Measurements from ENCODE around the gene CCR5.
"Not testable (repeated sequence)": the region's sequence is repeated elsewhere in the genome, so short reads cannot be mapped to it uniquely, and the experiment has no call there.

Gene CCR5

DNA sequence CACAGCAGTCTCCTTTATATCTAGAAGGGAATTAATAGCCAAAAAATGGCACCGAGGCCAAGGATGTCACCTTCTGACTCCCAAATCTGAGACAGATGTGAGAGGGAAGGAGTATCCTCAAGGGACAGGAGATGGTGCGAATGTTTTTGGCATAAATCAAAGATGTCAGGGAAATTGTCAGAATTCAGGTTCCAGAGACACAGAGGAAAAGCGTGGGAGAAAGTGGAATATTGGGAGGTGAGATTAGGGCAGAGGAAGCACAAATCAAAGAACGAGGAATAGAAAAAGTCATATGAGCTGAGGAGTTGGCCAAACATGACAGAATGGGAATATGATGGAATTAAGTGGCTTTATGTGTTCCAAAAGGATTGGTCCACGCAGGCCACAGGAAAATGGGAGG is 30.1 kb downstream of the CCR5 start:
- H3K4me3 ChIP-seq (ENCODE audit: low read depth, low read length) = no peak overlapping the region
- no peak for DNase-seq (ENCODE audit: low read depth)
- TF ChIP-seq, protein P1, sequence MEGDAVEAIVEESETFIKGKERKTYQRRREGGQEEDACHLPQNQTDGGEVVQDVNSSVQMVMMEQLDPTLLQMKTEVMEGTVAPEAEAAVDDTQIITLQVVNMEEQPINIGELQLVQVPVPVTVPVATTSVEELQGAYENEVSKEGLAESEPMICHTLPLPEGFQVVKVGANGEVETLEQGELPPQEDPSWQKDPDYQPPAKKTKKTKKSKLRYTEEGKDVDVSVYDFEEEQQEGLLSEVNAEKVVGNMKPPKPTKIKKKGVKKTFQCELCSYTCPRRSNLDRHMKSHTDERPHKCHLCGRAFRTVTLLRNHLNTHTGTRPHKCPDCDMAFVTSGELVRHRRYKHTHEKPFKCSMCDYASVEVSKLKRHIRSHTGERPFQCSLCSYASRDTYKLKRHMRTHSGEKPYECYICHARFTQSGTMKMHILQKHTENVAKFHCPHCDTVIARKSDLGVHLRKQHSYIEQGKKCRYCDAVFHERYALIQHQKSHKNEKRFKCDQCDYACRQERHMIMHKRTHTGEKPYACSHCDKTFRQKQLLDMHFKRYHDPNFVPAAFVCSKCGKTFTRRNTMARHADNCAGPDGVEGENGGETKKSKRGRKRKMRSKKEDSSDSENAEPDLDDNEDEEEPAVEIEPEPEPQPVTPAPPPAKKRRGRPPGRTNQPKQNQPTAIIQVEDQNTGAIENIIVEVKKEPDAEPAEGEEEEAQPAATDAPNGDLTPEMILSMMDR (conservative IDR thresholded peaks at IDR 0.05; ENCODE audit: low read depth, low read length) = no peak

DNA sequence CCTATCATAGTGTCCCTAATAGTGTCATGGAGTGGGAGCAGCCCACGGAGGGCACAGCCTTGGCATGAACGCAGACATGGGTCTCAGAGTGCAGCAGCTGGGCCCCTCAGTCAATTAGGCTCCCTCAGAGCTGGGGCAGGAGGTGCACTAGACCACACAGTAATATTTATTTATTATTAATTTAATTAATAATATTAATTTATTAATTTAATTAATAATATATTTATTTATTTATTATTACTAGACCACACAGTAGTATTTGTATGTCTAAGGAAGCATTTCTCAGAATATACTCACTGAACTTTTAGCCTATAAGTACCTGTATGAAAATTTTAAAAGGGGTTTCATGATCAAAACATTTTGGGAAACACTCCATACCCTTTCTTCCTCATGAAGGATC is 30.8 kb downstream of the CCR5 start:
- TF ChIP-seq, protein P1 (conservative IDR thresholded peaks at IDR 0.05; ENCODE audit: low read depth, low read length) = no peak
- DNase-seq (ENCODE audit: low read depth) = no peak
- no peak overlapping the region for H3K4me3 ChIP-seq (ENCODE audit: low read depth, low read length)

DNA sequence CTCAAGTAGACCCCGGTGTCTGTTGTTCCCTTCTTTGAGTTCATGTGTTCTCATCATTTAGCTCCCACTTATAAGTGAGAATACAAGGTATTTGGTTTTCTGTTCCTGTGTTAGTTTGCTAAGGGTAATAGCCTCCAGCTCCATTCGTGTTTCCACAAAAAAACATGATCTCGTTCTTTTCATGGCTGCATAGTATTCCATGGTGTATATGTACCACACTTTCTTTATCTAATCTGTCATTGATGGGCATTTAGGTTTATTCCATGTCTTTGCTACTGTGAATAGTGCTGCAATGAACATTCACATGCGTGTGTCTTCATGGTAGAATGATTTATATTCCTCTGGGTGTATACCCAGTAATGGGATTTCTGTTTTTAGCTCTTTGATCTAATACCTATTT is 32.2 kb downstream of the CCR5 start:
- not testable (repeated sequence) for DNase-seq (ENCODE audit: low read depth); H3K4me3 ChIP-seq (ENCODE audit: low read depth, low read length)

DNA sequence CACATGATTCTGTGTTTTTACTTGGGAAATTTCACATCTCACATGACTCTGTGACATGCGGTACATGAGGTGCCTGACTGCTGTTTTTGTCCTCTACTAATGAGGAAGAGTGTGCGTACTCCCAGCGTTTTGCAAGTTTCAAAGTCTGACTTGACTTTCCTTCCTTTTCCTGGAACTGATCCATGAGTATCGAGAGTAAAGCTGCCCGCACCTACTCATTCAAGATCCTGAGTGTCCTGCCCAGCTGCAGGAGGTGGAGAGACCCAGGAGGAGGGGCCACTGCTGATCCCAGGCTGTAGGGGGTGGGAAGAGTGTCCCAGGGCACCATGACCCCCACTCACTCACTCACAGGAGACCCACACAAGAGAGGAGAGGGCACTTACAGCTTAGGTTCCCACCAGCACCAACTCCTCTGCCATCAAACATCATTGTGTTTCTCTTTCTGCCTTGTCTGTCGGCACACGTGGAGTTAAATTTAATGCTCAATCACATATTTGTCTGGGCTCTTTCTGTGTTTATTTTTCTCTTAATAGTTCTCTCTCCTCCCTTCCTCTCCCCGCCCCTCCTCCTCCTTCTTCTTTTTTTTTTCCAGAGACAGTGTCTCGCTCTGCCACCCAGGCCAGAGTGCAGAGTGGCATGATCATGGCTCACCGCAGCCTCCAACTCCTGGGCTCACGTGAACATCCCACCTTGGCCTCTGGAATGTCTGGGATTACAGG is 34.7 kb downstream of the CCR5 start:
- TF ChIP-seq, protein P1 (conservative IDR thresholded peaks at IDR 0.05; ENCODE audit: low read depth, low read length) = no peak
- H3K4me3 ChIP-seq (ENCODE audit: low read depth, low read length) = no peak overlapping the region
- DNase-seq (ENCODE audit: low read depth) = peak; percentile 53

DNA sequence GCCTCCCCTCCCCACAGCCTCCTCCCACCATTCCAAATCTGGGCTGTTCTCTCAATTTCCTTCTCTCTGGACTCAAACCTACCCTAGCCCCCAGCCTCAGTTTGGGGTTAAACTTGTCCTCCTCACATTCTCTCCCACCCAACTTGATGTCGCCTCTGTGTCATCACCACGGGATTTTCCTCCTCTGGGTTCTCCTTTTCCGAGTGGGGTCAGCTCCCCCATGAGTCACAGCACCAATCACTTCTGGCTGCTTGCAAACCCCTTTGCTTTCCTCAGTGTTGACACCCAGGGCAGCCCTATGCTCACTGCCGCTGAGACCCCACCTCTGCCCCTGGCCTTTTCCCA is 35.7 kb downstream of the CCR5 start:
- DNase-seq (ENCODE audit: low read depth) = no peak
- TF ChIP-seq, protein P1 (conservative IDR thresholded peaks at IDR 0.05; ENCODE audit: low read depth, low read length) = no peak
- no peak overlapping the region for H3K4me3 ChIP-seq (ENCODE audit: low read depth, low read length)

DNA sequence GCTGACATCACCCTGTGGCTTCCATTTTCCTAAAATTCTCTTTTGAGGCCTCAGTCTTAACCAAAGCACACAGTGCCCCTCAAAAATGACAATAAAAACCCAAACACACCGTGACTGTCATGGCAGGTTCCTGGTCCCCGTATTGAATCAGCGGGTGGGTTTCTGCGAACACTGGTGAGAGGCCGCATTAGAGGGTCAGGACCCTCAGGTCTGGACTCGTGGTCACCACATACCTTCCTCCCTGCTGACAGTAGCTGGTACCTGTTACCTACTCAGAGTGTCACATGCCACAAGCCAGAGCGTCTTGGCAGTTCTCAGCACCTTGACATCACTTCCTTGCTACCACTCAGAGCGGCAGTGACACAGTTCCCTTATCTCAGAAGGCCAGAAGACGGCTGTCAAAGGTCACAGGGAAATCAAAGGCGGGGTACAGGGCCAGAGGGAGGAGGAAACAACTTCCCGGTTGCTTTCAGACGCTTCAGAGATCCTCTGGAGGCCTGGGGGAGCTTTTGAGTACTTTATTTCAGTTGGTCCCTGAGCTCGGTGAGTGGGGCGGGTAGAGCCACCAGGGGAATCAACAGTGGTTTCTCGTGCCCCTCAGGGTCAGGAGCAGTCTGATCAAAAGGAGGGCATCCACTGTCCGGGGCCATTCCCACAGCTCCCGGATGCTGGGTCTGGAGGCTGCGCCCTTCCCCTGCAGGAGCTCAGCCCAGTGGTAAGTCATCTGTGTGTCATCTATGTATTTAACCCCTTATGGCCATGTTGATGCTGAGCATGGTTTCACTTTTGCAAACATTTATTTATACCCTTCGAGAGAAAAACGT is 36.3 kb downstream of the CCR5 start, which contains the start of the genes CCR5AS and CCRL2:
Gene CCR5AS, minus strand, starts transcription at position 279 of the 824 bp plus-strand sequence.
Gene CCRL2, plus strand, starts transcription at position 472 of the 824 bp plus-strand sequence. CDS start 821 bp downstream, outside the sequence.
- DNase-seq (ENCODE audit: low read depth) = peak; percentile 62
- peak within 1 kb of the TSS; percentile 31 for H3K4me3 ChIP-seq (ENCODE audit: low read depth, low read length)
- TF ChIP-seq, protein P1 (conservative IDR thresholded peaks at IDR 0.05; ENCODE audit: low read depth, low read length) = no peak

DNA sequence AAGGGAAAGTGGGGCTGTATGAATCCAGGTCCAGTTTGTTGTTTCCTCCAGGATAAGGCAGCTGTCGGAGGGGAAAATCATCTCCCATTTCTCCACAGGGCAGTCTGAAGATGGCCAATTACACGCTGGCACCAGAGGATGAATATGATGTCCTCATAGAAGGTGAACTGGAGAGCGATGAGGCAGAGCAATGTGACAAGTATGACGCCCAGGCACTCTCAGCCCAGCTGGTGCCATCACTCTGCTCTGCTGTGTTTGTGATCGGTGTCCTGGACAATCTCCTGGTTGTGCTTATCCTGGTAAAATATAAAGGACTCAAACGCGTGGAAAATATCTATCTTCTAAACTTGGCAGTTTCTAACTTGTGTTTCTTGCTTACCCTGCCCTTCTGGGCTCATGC is 37.2 kb downstream of the CCR5 start:
- no peak overlapping the region for H3K4me3 ChIP-seq (ENCODE audit: low read depth, low read length)
- no peak for DNase-seq (ENCODE audit: low read depth)
- TF ChIP-seq, protein P1 (conservative IDR thresholded peaks at IDR 0.05; ENCODE audit: low read depth, low read length) = no peak

Measured in choroid plexus epithelial cell (primary cell).